HepG2 (cell line): Measurements from ENCODE around the gene TMEM63B. TPM values are rescaled to one million over a fixed set of nuclear protein-coding genes. Genes with fewer than 3 reads are reported as not detected.

ENCODE experiments used
- FOXP1 ChIP-seq, 2 experiments: fragments of 450-650 bp in 1 of 2; IDR thresholded peaks; 2 replicates each; pipeline ENCODE4 v1.6.1; 2017 to 2018; ENCODE audit warnings: antibody characterized with exemption in 1 of 2
- HNRNPH1 ChIP-seq: fragments of 200-400 bp; formaldehyde crosslinking; optimal IDR thresholded peaks from 2 replicates; pipeline ENCODE3; 2017; ENCODE audit warnings: mild to moderate bottlenecking, low read depth, low read length
- LCORL ChIP-seq, 2 experiments: fragments of 450-650 bp in 1 of 2; sonication (generic) in 1 of 2; formaldehyde crosslinking in 1 of 2; IDR thresholded peaks; 2 replicates each; pipeline versions ENCODE4 v1.5.0 to v1.6.1; 2017 to 2020; ENCODE audit warnings: antibody characterized with exemption in 1 of 2, missing genetic modification reagents in 1 of 2
- MED1 ChIP-seq: sonication (generic); formaldehyde crosslinking; IDR thresholded peaks from 2 replicates; pipeline ENCODE4 v1.4.0; 2020; ENCODE audit warnings: missing genetic modification reagents
- PAF1 ChIP-seq: IDR thresholded peaks from 2 replicates; pipeline ENCODE4 v1.6.1; 2016; ENCODE audit warnings: missing genetic modification reagents, missing compliant biosample characterization
- PPARG ChIP-seq: conservative IDR thresholded peaks from 2 replicates; pipeline ENCODE4 v1.6.1; 2016; ENCODE audit warnings: missing biosample characterization, missing genetic modification reagents
- PTBP1 ChIP-seq: fragments of 200-400 bp; formaldehyde crosslinking; IDR thresholded peaks from 2 replicates; pipeline ENCODE4 v1.6.1; 2018; ENCODE audit warnings: low read length, low read depth; ENCODE audit not compliant: poor library complexity, severe bottlenecking
- SIX1 ChIP-seq: sonication (generic); formaldehyde crosslinking; IDR thresholded peaks from 2 replicates; pipeline ENCODE4 v1.4.0; 2020; ENCODE audit warnings: missing genetic modification reagents, borderline replicate concordance
- SIX4 ChIP-seq: sonication (generic); formaldehyde crosslinking; IDR thresholded peaks from 2 replicates; pipeline ENCODE4 v1.4.0; 2020; ENCODE audit warnings: missing genetic modification reagents
- SRSF4 ChIP-seq: fragments of 200-400 bp; formaldehyde crosslinking; IDR thresholded peaks from one replicate; pipeline ENCODE4 v1.6.1; 2018; ENCODE audit warnings: mild to moderate bottlenecking, low read depth, low read length, moderate library complexity; ENCODE audit not compliant: poor library complexity, severe bottlenecking
- TCF7 ChIP-seq: sonication (generic); IDR thresholded peaks from 2 replicates; pipeline ENCODE4 v1.6.1; 2016; ENCODE audit warnings: antibody characterized with exemption, low read depth
- ZBTB42 ChIP-seq: sonication (generic); formaldehyde crosslinking; IDR thresholded peaks from 2 replicates; pipeline ENCODE4 v1.5.0; 2020; ENCODE audit warnings: mild to moderate bottlenecking, missing genetic modification reagents
- ZFP36L2 ChIP-seq: sonication (generic); formaldehyde crosslinking; IDR thresholded peaks from 2 replicates; pipeline ENCODE4 v1.4.0; 2020; ENCODE audit warnings: missing genetic modification reagents
- ZNF274 ChIP-seq: sonication (generic); formaldehyde crosslinking; IDR thresholded peaks from 2 replicates; pipeline ENCODE4 v1.5.1; 2020; ENCODE audit warnings: mild to moderate bottlenecking, missing genetic modification reagents
- ZNF33A ChIP-seq: sonication (generic); formaldehyde crosslinking; IDR thresholded peaks from 2 replicates; pipeline ENCODE4 v1.5.1; 2020; ENCODE audit warnings: missing genetic modification reagents, mild to moderate bottlenecking, moderate library complexity, borderline replicate concordance
- ZNF552 ChIP-seq: sonication (generic); formaldehyde crosslinking; IDR thresholded peaks from 2 replicates; pipeline ENCODE4 v1.9.0; 2022; ENCODE audit warnings: missing genetic modification reagents, mild to moderate bottlenecking, borderline replicate concordance
- ZNF703 ChIP-seq: sonication (generic); formaldehyde crosslinking; IDR thresholded peaks from 2 replicates; pipeline ENCODE4 v1.5.1; 2020; ENCODE audit warnings: missing genetic modification reagents, mild to moderate bottlenecking, moderate library complexity, borderline replicate concordance
- polyA plus RNA-seq, 8 experiments: library from polyadenylated mRNA; depleted of rRNA in 3 of 8; stranded (reverse) in 7 of 8; unstranded in 1 of 8; fragments of >200 nt; fragmentation: Illumina TruSeq in 4 of 8; extraction: Trizol in 4 of 8; gene quantifications; 2 replicates each; pipeline versions ENCODE4 v1.2.1 to v1.2.3, GENCODE V29; 2011 to 2016; ENCODE audit warnings: low read depth in 4 of 8, missing spikeins in 1 of 8, mixed read lengths in 1 of 8; ENCODE audit not compliant: insufficient read depth in 1 of 8
- total RNA-seq, 5 experiments: library from RNA; depleted of rRNA; stranded (reverse); fragments of >200 nt; fragmentation: Illumina TruSeq; extraction: Trizol; gene quantifications; 2 replicates each; pipeline ENCODE4 v1.2.3, GENCODE V29; 2016; ENCODE audit warnings: low read depth in 1 of 5
- TF ChIP-seq, protein P1 (sequence below): sonication (generic); formaldehyde crosslinking; IDR thresholded peaks from 2 replicates; pipeline ENCODE4 v1.5.1; 2020; ENCODE audit warnings: missing genetic modification reagents, mild to moderate bottlenecking, borderline replicate concordance
- TF ChIP-seq, protein P2 (sequence below): sonication (generic); formaldehyde crosslinking; conservative IDR thresholded peaks from 2 replicates; pipeline ENCODE4 v1.4.0; 2020; ENCODE audit warnings: mild to moderate bottlenecking, missing genetic modification reagents, moderate library complexity
- TF ChIP-seq, protein P3 (sequence below): sonication (generic); formaldehyde crosslinking; IDR thresholded peaks from 2 replicates; pipeline ENCODE4 v1.5.0; 2020; ENCODE audit warnings: mild to moderate bottlenecking, missing genetic modification reagents, moderate library complexity
- TF ChIP-seq, protein P4 (sequence below): sonication (generic); formaldehyde crosslinking; conservative IDR thresholded peaks from 2 replicates; pipeline ENCODE4 v1.4.0; 2020; ENCODE audit warnings: missing genetic modification reagents

TMEM63B gene
- total and polyA plus RNA-seq, 2 of the 13 experiments (the other 11 are each of a cell fraction or from before 2014, with no cell fraction given), result 27.4 to 75.8 TPM

- TF ChIP-seq, protein P1, sequence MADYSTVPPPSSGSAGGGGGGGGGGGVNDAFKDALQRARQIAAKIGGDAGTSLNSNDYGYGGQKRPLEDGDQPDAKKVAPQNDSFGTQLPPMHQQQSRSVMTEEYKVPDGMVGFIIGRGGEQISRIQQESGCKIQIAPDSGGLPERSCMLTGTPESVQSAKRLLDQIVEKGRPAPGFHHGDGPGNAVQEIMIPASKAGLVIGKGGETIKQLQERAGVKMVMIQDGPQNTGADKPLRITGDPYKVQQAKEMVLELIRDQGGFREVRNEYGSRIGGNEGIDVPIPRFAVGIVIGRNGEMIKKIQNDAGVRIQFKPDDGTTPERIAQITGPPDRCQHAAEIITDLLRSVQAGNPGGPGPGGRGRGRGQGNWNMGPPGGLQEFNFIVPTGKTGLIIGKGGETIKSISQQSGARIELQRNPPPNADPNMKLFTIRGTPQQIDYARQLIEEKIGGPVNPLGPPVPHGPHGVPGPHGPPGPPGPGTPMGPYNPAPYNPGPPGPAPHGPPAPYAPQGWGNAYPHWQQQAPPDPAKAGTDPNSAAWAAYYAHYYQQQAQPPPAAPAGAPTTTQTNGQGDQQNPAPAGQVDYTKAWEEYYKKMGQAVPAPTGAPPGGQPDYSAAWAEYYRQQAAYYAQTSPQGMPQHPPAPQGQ, result no peak
- TF ChIP-seq PTBP1 (no peak), LCORL (IDR thresholded peaks at IDR 0.05) (no peak), LCORL (CRISPR knock-in tag; IDR thresholded peaks at IDR 0.05) (no peak), ZFP36L2 (CRISPR knock-in tag) (no peak), TCF7 (0 out of 2 replicates have a peak, but pooled peaks have one; percentile 22), ZNF552 (CRISPR knock-in tag) (no peak), ZNF33A (CRISPR knock-in tag) (no peak), SIX1 (CRISPR knock-in tag) (0 out of 2 replicates have a peak, but pooled peaks have one; percentile 5), PAF1 (CRISPR knock-in tag) (no peak), SIX4 (CRISPR knock-in tag) (no peak), FOXP1 (IDR thresholded peaks at IDR 0.05) (no peak), FOXP1 (CRISPR knock-in tag; IDR thresholded peaks at IDR 0.05) (peak; percentile 33; the same call in 1 of the 2 replicates), MED1 (CRISPR knock-in tag) (no peak), ZNF274 (CRISPR knock-in tag) (no peak), HNRNPH1 (no peak), PPARG (peak; percentile 17; the same call in 1 of the 2 replicates), ZBTB42 (no peak), ZNF703 (CRISPR knock-in tag) (no peak), SRSF4 (no peak)
- TF ChIP-seq, protein P2, sequence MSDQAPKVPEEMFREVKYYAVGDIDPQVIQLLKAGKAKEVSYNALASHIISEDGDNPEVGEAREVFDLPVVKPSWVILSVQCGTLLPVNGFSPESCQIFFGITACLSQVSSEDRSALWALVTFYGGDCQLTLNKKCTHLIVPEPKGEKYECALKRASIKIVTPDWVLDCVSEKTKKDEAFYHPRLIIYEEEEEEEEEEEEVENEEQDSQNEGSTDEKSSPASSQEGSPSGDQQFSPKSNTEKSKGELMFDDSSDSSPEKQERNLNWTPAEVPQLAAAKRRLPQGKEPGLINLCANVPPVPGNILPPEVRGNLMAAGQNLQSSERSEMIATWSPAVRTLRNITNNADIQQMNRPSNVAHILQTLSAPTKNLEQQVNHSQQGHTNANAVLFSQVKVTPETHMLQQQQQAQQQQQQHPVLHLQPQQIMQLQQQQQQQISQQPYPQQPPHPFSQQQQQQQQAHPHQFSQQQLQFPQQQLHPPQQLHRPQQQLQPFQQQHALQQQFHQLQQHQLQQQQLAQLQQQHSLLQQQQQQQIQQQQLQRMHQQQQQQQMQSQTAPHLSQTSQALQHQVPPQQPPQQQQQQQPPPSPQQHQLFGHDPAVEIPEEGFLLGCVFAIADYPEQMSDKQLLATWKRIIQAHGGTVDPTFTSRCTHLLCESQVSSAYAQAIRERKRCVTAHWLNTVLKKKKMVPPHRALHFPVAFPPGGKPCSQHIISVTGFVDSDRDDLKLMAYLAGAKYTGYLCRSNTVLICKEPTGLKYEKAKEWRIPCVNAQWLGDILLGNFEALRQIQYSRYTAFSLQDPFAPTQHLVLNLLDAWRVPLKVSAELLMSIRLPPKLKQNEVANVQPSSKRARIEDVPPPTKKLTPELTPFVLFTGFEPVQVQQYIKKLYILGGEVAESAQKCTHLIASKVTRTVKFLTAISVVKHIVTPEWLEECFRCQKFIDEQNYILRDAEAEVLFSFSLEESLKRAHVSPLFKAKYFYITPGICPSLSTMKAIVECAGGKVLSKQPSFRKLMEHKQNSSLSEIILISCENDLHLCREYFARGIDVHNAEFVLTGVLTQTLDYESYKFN (CRISPR knock-in tag), result peak; percentile 32
- TF ChIP-seq, protein P3, sequence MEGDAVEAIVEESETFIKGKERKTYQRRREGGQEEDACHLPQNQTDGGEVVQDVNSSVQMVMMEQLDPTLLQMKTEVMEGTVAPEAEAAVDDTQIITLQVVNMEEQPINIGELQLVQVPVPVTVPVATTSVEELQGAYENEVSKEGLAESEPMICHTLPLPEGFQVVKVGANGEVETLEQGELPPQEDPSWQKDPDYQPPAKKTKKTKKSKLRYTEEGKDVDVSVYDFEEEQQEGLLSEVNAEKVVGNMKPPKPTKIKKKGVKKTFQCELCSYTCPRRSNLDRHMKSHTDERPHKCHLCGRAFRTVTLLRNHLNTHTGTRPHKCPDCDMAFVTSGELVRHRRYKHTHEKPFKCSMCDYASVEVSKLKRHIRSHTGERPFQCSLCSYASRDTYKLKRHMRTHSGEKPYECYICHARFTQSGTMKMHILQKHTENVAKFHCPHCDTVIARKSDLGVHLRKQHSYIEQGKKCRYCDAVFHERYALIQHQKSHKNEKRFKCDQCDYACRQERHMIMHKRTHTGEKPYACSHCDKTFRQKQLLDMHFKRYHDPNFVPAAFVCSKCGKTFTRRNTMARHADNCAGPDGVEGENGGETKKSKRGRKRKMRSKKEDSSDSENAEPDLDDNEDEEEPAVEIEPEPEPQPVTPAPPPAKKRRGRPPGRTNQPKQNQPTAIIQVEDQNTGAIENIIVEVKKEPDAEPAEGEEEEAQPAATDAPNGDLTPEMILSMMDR (CRISPR knock-in tag), result no peak
- TF ChIP-seq, protein P4, sequence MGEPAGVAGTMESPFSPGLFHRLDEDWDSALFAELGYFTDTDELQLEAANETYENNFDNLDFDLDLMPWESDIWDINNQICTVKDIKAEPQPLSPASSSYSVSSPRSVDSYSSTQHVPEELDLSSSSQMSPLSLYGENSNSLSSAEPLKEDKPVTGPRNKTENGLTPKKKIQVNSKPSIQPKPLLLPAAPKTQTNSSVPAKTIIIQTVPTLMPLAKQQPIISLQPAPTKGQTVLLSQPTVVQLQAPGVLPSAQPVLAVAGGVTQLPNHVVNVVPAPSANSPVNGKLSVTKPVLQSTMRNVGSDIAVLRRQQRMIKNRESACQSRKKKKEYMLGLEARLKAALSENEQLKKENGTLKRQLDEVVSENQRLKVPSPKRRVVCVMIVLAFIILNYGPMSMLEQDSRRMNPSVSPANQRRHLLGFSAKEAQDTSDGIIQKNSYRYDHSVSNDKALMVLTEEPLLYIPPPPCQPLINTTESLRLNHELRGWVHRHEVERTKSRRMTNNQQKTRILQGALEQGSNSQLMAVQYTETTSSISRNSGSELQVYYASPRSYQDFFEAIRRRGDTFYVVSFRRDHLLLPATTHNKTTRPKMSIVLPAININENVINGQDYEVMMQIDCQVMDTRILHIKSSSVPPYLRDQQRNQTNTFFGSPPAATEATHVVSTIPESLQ (CRISPR knock-in tag), result no peak
Observed at GRCh38 chr6:44122801-44123200, 4.6 kb upstream of the TMEM63B start (continued).
